GM23248 (cell line): Measurements from ENCODE around the gene HAT1. TPM values are rescaled to one million over a fixed set of nuclear protein-coding genes. Genes with fewer than 3 reads are reported as not detected.

Source experiments
- DNase-seq: peaks from one replicate; pipeline ENCODE4 v3.0.0-alpha.2; 2015
- H2AFZ ChIP-seq: fragments of 200-600 bp; sonication (generic); 2 replicates; pipeline ENCODE4 v1.6.1; 2016; ENCODE audit warnings: antibody characterized with exemption
- H3F3A ChIP-seq: fragments of 200-600 bp; sonication (generic); 2 replicates; pipeline ENCODE4 v1.6.1; 2016; ENCODE audit warnings: mild to moderate bottlenecking, antibody characterized with exemption, mixed run types; ENCODE audit not compliant: insufficient read depth
- H3K27ac ChIP-seq: fragments of 200-600 bp; sonication (generic); 2 replicates; pipeline ENCODE4 v1.5.1; 2016; ENCODE audit warnings: mild to moderate bottlenecking
- H3K27me3 ChIP-seq: fragments of 200-600 bp; sonication (generic); replicated peaks from 2 replicates; pipeline ENCODE4 v1.6.1; 2016; ENCODE audit warnings: mild to moderate bottlenecking; ENCODE audit not compliant: insufficient read depth
- H3K36me3 ChIP-seq: fragments of 200-600 bp; sonication (generic); 2 replicates; pipeline ENCODE4 v1.6.1; 2016; ENCODE audit warnings: low read depth, mild to moderate bottlenecking
- H3K4me1 ChIP-seq: fragments of 200-600 bp; sonication (generic); 2 replicates; pipeline ENCODE4 v1.6.1; 2016; ENCODE audit warnings: mild to moderate bottlenecking; ENCODE audit not compliant: insufficient read depth
- H3K4me2 ChIP-seq: fragments of 200-600 bp; sonication (generic); one replicate; pipeline ENCODE4 v1.6.1; 2016; ENCODE audit warnings: mild to moderate bottlenecking; ENCODE audit not compliant: unreplicated experiment
- H3K4me3 ChIP-seq: fragments of 200-600 bp; sonication (generic); 2 replicates; pipeline ENCODE4 v1.5.1; 2016; ENCODE audit warnings: mild to moderate bottlenecking
- H3K79me2 ChIP-seq: fragments of 200-600 bp; sonication (generic); 2 replicates; pipeline ENCODE4 v1.6.1; 2016; ENCODE audit warnings: mild to moderate bottlenecking; ENCODE audit not compliant: insufficient read depth
- H3K9ac ChIP-seq: fragments of 200-600 bp; sonication (generic); 2 replicates; pipeline ENCODE4 v1.6.1; 2016; ENCODE audit warnings: mild to moderate bottlenecking
- H3K9me2 ChIP-seq: fragments of 200-600 bp; sonication (generic); 2 replicates; pipeline ENCODE4 v1.6.1; 2016; ENCODE audit warnings: mixed run types, mild to moderate bottlenecking, moderate library complexity; ENCODE audit not compliant: insufficient read depth
- H3K9me3 ChIP-seq: fragments of 200-600 bp; sonication (generic); one replicate; pipeline ENCODE4 v1.6.1; 2017; ENCODE audit warnings: low read depth
- H4K20me1 ChIP-seq: fragments of 200-600 bp; sonication (generic); 2 replicates; pipeline ENCODE4 v1.6.0; 2016; ENCODE audit not compliant: insufficient read depth
- EZH2 ChIP-seq: fragments of 200-600 bp; sonication (generic); IDR thresholded peaks from 2 replicates; pipeline ENCODE4 v1.6.1; 2018; ENCODE audit warnings: antibody characterized with exemption, mild to moderate bottlenecking; ENCODE audit not compliant: insufficient read depth, poor library complexity, severe bottlenecking
- EZH2phosphoT487 ChIP-seq: fragments of 200-600 bp; sonication (generic); IDR thresholded peaks from 2 replicates; pipeline ENCODE4 v1.6.1; 2018; ENCODE audit warnings: antibody characterized with exemption, moderate library complexity, mild to moderate bottlenecking, low read depth; ENCODE audit not compliant: insufficient read depth
- WGBS, 2 experiments: methylation state at CpG; one replicate each; pipeline ENCODE4 v1.1.6; 2015 to 2017; ENCODE audit warnings: low lambda C conversion rate in 2 of 2, low coverage in 1 of 2; ENCODE audit errors: missing lambda C conversion rate in 2 of 2; 5-methylcytosine and 5-hydroxymethylcytosine counted together
- in situ Hi-C: fragments of 300-500 bp; cut with MboI; formaldehyde crosslinking; loops from 2 replicates; pipeline ENCODE4 v1.15.0; 2020
- polyA plus RNA-seq: library from polyadenylated mRNA; unstranded; fragments of >200 nt; fragmentation: Nextera tagmentation; extraction: Ambion mirVana; gene quantifications from 2 replicates; pipeline ENCODE4 v1.2.1, GENCODE V29; 2016
- total RNA-seq: library from RNA; depleted of rRNA; stranded (reverse); fragments of >200 nt; shearing (Covaris generic); gene quantifications from 2 replicates; pipeline ENCODE4 v1.2.3, GENCODE V29; 2014

The HAT1 gene
- total and polyA plus RNA-seq, 2 experiments from 2014 or later = 56.6 to 96.2 TPM

DNA sequence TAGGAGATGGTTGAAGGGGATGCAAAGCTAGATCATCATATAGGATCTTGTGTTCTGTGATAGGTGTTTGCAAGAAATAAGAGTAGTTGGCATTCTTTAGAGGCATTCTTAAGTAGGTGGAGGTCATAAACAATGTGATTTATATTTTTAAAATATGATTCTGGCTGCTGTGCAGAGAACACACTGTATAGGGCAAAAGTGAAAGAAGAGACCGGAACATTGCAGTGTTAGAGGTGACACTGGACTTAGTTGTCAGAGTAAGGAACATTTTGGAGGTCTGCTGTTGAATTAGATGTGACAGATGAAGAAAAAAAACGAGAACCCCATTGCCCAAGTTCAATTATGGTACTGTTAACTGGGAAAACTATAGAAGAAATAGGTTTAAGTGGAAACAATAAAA, 37.7 kb downstream of the HAT1 start:
- in situ Hi-C loops = no loop called here
- Histone ChIP-seq H4K20me1 (no peaks in the 10 kb centered on the region), H3K27ac (no peak overlapping the region), H3K27me3 (no peaks in the 10 kb centered on the region), H3K79me2 (peaks cover 63% of the 10 kb centered on the region), H3K4me3 (no peak overlapping the region), H3K9ac (no peak overlapping the region), H3K4me2 (no peak overlapping the region), H3K9me3 (no peaks in the 10 kb centered on the region), H3F3A (peaks cover 14% of the 10 kb centered on the region), H3K4me1 (peaks cover 39% of the 10 kb centered on the region), H3K9me2 (no peaks in the 10 kb centered on the region), H3K36me3 (no peaks in the 10 kb centered on the region), H2AFZ (no peak overlapping the region)
- DNase-seq = no peak
- WGBS, 2 experiments = 95 to 96% methylated on average over 2 of the region's 2 CpGs
- no peak for TF ChIP-seq EZH2phosphoT487
- no peak for TF ChIP-seq EZH2

- H3K9ac ChIP-seq = no peak overlapping the region
- no peaks in the 10 kb centered on the region for H3K9me3 ChIP-seq
- H3K27ac ChIP-seq = no peak overlapping the region
- no peaks in the 10 kb centered on the region for H4K20me1 ChIP-seq
- H3K4me1 ChIP-seq = peaks cover 36% of the 10 kb centered on the region
- WGBS, 2 experiments = 83 to 92% methylated on average over 3 of the region's 3 CpGs
- TF ChIP-seq EZH2 = no peak
- TF ChIP-seq EZH2phosphoT487 = no peak
- no peaks in the 10 kb centered on the region for H3K27me3 ChIP-seq
- H3K79me2 ChIP-seq = peaks cover 65% of the 10 kb centered on the region
- no peak overlapping the region for H3K4me3 ChIP-seq
- no peaks in the 10 kb centered on the region for H3K9me2 ChIP-seq
- H2AFZ ChIP-seq = no peak overlapping the region
- peaks cover 12% of the 10 kb centered on the region for H3F3A ChIP-seq
- no peak overlapping the region for H3K4me2 ChIP-seq
- DNase-seq = no peak
- in situ Hi-C loops = no loop called here
- no peaks in the 10 kb centered on the region for H3K36me3 ChIP-seq
Measured at GRCh38 chr2:171960570-171960969, 38.3 kb downstream of the HAT1 start.

DNA sequence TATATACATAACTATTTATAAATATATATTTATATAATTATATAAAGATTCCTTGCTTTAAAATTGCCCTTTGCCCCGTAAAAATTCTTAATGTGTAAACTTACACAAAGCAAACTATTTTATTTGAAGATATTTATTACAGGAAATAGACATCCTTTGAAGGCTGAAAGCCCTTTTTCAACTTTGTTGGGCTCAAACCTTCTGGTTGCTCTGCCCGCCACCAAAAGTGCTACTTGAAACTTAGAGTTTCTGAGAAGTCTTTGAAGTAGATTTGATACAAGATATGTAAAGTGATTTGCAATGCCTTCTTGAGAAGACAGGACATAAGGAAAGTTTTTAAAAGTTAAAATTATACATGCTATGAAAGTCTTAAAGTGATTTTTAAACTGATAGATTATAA, 40.9 kb downstream of the HAT1 start:
- no peak for DNase-seq
- Histone ChIP-seq H3K4me3 (no peak overlapping the region), H3K79me2 (peaks cover 55% of the 10 kb centered on the region), H2AFZ (no peak overlapping the region), H3K9me3 (no peaks in the 10 kb centered on the region), H3K27ac (no peak overlapping the region), H3K4me2 (no peak overlapping the region), H4K20me1 (no peaks in the 10 kb centered on the region), H3K27me3 (no peaks in the 10 kb centered on the region), H3K9me2 (no peaks in the 10 kb centered on the region), H3K4me1 (peaks cover 25% of the 10 kb centered on the region), H3K36me3 (peaks cover 17% of the 10 kb centered on the region), H3K9ac (no peak overlapping the region), H3F3A (0 out of 2 replicates have a peak, but pooled peaks cover 3% of the 10 kb centered on the region)
- no peak for TF ChIP-seq EZH2
- in situ Hi-C loops = no loop called here
- WGBS, 2 experiments = 99 to 100% methylated on average over 2 of the region's 2 CpGs

GRCh38 chr2:171964308-171964707, 42.0 kb downstream of the HAT1 start:
- DNase-seq = no peak
- Histone ChIP-seq H3K36me3 (peaks cover 21% of the 10 kb centered on the region), H3K4me3 (no peak overlapping the region), H4K20me1 (no peaks in the 10 kb centered on the region), H3K9me2 (no peaks in the 10 kb centered on the region), H3K4me2 (no peak overlapping the region), H3K9me3 (no peaks in the 10 kb centered on the region), H3K27ac (no peak overlapping the region), H3K27me3 (no peaks in the 10 kb centered on the region), H2AFZ (no peak overlapping the region), H3K9ac (no peak overlapping the region), H3F3A (no peaks in the 10 kb centered on the region), H3K4me1 (peaks cover 15% of the 10 kb centered on the region), H3K79me2 (peaks cover 48% of the 10 kb centered on the region)
- no peak for TF ChIP-seq EZH2phosphoT487
- no peak for TF ChIP-seq EZH2
- in situ Hi-C loops = no loop called here
- WGBS, 2 experiments = 96 to 98% methylated on average over 2 of the region's 2 CpGs

DNA sequence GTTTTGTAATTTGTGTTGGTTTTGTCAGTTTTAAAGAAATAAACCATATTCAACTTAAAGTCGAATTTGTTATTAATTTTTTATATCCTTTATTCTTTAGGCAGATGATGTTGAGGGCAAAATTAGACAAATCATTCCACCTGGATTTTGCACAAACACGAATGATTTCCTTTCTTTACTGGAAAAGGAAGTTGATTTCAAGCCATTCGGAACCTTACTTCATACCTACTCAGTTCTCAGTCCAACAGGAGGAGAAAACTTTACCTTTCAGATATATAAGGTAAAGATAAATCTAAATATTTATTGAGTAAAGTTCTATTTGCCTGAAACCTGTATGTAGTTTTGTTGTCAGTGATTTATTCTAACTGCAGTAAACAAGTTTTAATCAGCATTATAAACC, 43.0 kb downstream of the HAT1 start:
- Histone ChIP-seq H3K27ac (no peak overlapping the region), H3K4me1 (peaks cover 6% of the 10 kb centered on the region), H3K36me3 (peaks cover 21% of the 10 kb centered on the region), H3K9me2 (no peaks in the 10 kb centered on the region), H4K20me1 (no peaks in the 10 kb centered on the region), H3K9me3 (no peaks in the 10 kb centered on the region), H3K4me3 (no peak overlapping the region), H3K4me2 (no peak overlapping the region), H2AFZ (no peak overlapping the region), H3K79me2 (peaks cover 39% of the 10 kb centered on the region), H3K27me3 (no peaks in the 10 kb centered on the region), H3F3A (no peaks in the 10 kb centered on the region), H3K9ac (no peak overlapping the region)
- TF ChIP-seq EZH2phosphoT487 (no peak), EZH2 (no peak)
- WGBS, 2 experiments = 96 to 97% methylated on average over 3 of the region's 3 CpGs
- no peak for DNase-seq
- in situ Hi-C loops = no loop called here
